WTC11 (cell line): Measurements from ENCODE around the gene NHERF2. TPM values are rescaled to one million over a fixed set of nuclear protein-coding genes. Genes with fewer than 3 reads are reported as not detected.

ENCODE experiments used
- ATAC-seq: fragments of 200-7000 bp; cut with Tn5 transposase; 2 replicates; pipeline ENCODE4 v1.10.0; 2021; ENCODE audit warnings: mild to moderate bottlenecking, moderate library complexity
- CTCF ChIA-PET: fragments of 300-600 bp; sonication (Branson Sonifier 250); formaldehyde crosslinking; loops from one replicate; lab custom pipeline; 2021; ENCODE audit warnings: antibody characterized with exemption; lab: Charles Lee
- POLR2A ChIA-PET: fragments of 350-600 bp; sonication (Branson Sonifier 250); formaldehyde crosslinking; loops from one replicate; lab custom pipeline; 2021; ENCODE audit warnings: antibody characterized with exemption; lab: Charles Lee
- DNase-seq: peaks from one replicate; pipeline ENCODE4 v3.0.0; 2021; ENCODE audit warnings: low spot score
- H3K27ac Mint-ChIP-seq: 2 replicates; pipeline ENCODE4 v1.8.0; 2021; ENCODE audit warnings: mixed read lengths
- H3K27me3 Mint-ChIP-seq: 2 replicates; pipeline ENCODE4 v1.8.0; 2021; ENCODE audit warnings: low read depth, mild to moderate bottlenecking, moderate library complexity, mixed read lengths
- H3K36me3 Mint-ChIP-seq: 2 replicates; pipeline ENCODE4 v1.8.0; 2021; ENCODE audit warnings: mixed read lengths
- H3K4me1 Mint-ChIP-seq: 2 replicates; pipeline ENCODE4 v1.8.0; 2022; ENCODE audit warnings: mixed read lengths
- H3K4me3 Mint-ChIP-seq: 2 replicates; pipeline ENCODE4 v1.8.0; 2021; ENCODE audit warnings: mild to moderate bottlenecking, moderate library complexity, mixed read lengths
- H3K9me3 Mint-ChIP-seq: 2 replicates; pipeline ENCODE4 v1.8.0; 2021; ENCODE audit warnings: mixed read lengths
- ATF6 ChIP-seq: sonication (generic); formaldehyde crosslinking; IDR thresholded peaks from 2 replicates; pipeline ENCODE4 v1.8.1; 2023; ENCODE audit warnings: mild to moderate bottlenecking, missing genetic modification reagents
- HMGA2 ChIP-seq: fragments of 250-450 bp; sonication (Bioruptor Pico); IDR thresholded peaks from 2 replicates; pipeline ENCODE4 v1.4.0; 2021; ENCODE audit warnings: mild to moderate bottlenecking, moderate library complexity
- JUN ChIP-seq: sonication (generic); formaldehyde crosslinking; IDR thresholded peaks from 2 replicates; pipeline ENCODE4 v1.8.0; 2023; ENCODE audit warnings: mild to moderate bottlenecking, missing genetic modification reagents
- MYBL2 ChIP-seq: sonication (generic); formaldehyde crosslinking; IDR thresholded peaks from 2 replicates; pipeline ENCODE4 v1.8.1; 2023; ENCODE audit warnings: mild to moderate bottlenecking, moderate library complexity, missing genetic modification reagents
- NFATC4 ChIP-seq: fragments of 250-450 bp; sonication (Bioruptor Pico); IDR thresholded peaks from 2 replicates; pipeline ENCODE4 v1.9.0; 2021; ENCODE audit warnings: mild to moderate bottlenecking
- NR2C2 ChIP-seq: sonication (generic); formaldehyde crosslinking; IDR thresholded peaks from 2 replicates; pipeline ENCODE4 v1.8.0; 2022; ENCODE audit warnings: mild to moderate bottlenecking, missing genetic modification reagents
- PREB ChIP-seq: sonication (generic); formaldehyde crosslinking; IDR thresholded peaks from 2 replicates; pipeline ENCODE4 v1.8.1; 2022; ENCODE audit warnings: mild to moderate bottlenecking, missing genetic modification reagents, moderate library complexity, borderline replicate concordance
- SP1 ChIP-seq: sonication (generic); formaldehyde crosslinking; conservative IDR thresholded peaks from 2 replicates; pipeline ENCODE4 v1.8.1; 2022; ENCODE audit warnings: missing genetic modification reagents
- TEAD1 ChIP-seq: sonication (generic); formaldehyde crosslinking; IDR thresholded peaks from 2 replicates; pipeline ENCODE4 v1.8.0; 2022; ENCODE audit warnings: mild to moderate bottlenecking, missing genetic modification reagents
- ZNF138 ChIP-seq: sonication (generic); formaldehyde crosslinking; conservative IDR thresholded peaks from 2 replicates; pipeline ENCODE4 v1.8.1; 2022; ENCODE audit warnings: mild to moderate bottlenecking, moderate library complexity, missing genetic modification reagents
- ZNF219 ChIP-seq: sonication (generic); formaldehyde crosslinking; IDR thresholded peaks from 2 replicates; pipeline ENCODE4 v1.8.0; 2023; ENCODE audit warnings: missing genetic modification reagents, mild to moderate bottlenecking, borderline replicate concordance
- ZNF232 ChIP-seq: sonication (generic); formaldehyde crosslinking; IDR thresholded peaks from 2 replicates; pipeline ENCODE4 v1.8.0; 2022; ENCODE audit warnings: mild to moderate bottlenecking, missing genetic modification reagents
- ZNF423 ChIP-seq: fragments of 250-450 bp; sonication (Bioruptor Pico); IDR thresholded peaks from 2 replicates; pipeline ENCODE4 v2.1.2; 2022; ENCODE audit warnings: mild to moderate bottlenecking, moderate library complexity
- ZNF532 ChIP-seq: fragments of 250-450 bp; sonication (Bioruptor Pico); IDR thresholded peaks from 2 replicates; pipeline ENCODE4 v1.9.0; 2021; ENCODE audit warnings: mild to moderate bottlenecking, borderline replicate concordance
- total RNA-seq: library from RNA; stranded (reverse); gene quantifications from 3 replicates; pipeline ENCODE4 v1.2.3, GENCODE V29; 2021
- TF ChIP-seq, protein P1 (sequence below): fragments of 250-450 bp; sonication (Bioruptor Pico); IDR thresholded peaks from 2 replicates; pipeline ENCODE4 v1.9.0; 2021; ENCODE audit warnings: moderate library complexity, mild to moderate bottlenecking, inconsistent platforms, borderline replicate concordance
- TF ChIP-seq, protein P2 (sequence below): sonication (generic); formaldehyde crosslinking; IDR thresholded peaks from 2 replicates; pipeline ENCODE4 v1.8.0; 2022; ENCODE audit warnings: mild to moderate bottlenecking, missing genetic modification reagents
- TF ChIP-seq, protein P3 (sequence below): sonication (generic); formaldehyde crosslinking; IDR thresholded peaks from 2 replicates; pipeline ENCODE4 v1.8.1; 2023; ENCODE audit warnings: mild to moderate bottlenecking, moderate library complexity, missing genetic modification reagents

The NHERF2 gene
- total RNA-seq, 1 experiment from 2014 or later: 31.1 TPM

DNA sequence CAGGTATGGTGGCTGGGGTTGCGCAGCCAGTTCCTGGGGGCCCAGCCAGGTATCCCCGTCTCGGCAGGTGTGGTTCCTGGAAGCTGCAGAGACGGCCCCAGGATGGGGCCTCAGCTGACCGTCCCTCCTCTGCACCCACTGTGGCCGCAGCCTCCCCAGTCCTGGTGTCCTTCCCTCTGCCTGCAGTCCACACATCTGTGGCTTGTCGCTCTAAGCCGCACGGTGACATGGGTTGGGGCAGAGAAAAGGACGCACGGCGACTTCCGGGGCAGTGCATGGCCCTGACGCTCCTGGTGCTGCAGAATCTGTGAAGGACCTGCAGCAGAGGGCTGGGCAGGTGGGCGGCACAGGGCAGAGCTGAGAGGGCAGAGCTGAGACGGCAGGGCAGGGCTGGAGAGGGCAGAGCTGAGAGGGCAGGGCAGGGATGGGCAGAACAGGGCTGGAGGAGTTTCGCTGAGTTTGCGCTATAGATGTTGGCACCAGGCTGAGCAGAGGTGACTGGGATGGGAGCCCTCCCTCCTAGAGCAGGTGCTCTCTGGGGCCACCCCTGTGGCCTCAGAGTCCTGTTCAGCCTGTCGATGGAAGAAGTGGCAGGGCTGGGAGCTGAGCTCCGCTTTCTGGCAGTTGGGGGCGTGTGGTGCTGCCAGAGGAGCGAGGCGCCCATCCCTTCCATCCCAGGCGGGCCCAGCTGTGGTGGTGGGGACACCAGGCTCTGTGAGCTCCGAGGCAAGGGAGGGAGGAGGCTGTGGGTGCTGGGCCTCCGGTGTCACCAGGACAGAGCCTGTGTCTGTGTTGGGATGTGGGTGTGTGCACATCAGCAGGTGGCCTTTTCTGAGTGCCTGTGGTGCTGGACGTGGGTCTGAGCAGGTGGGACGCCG lies 44.1 kb downstream of the NHERF2 start:
- no peak for ATAC-seq
- CTCF ChIA-PET: interaction anchor here (0.7 to 2.0 kb wide), 3 partner anchors 23 to 70 kb away, joined by 3 to 6 read pairs (median 6); partner anchors contain the start of genes NTHL1 and TSC2
- H3K27ac Mint-ChIP-seq: no peak overlapping the region

More for the DNA sequence above, 44.1 kb downstream of the NHERF2 start:
- POLR2A ChIA-PET: no interaction called here
- DNase-seq: no peak
- Mint-ChIP-seq H3K4me1 (no peaks in the 10 kb centered on the region), H3K9me3 (no peaks in the 10 kb centered on the region), H3K4me3 (no peak overlapping the region), H3K27me3 (no peaks in the 10 kb centered on the region), H3K36me3 (peaks cover 21% of the 10 kb centered on the region)
- TF ChIP-seq, protein P1, sequence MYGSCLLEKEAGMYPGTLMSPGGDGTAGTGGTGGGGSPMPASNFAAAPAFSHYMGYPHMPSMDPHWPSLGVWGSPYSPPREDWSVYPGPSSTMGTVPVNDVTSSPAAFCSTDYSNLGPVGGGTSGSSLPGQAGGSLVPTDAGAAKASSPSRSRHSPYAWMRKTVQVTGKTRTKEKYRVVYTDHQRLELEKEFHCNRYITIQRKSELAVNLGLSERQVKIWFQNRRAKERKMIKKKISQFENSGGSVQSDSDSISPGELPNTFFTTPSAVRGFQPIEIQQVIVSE (CRISPR knock-in tag): no peak
- TF ChIP-seq PREB (CRISPR knock-in tag) (no peak), ZNF232 (CRISPR knock-in tag) (no peak), ZNF423 (CRISPR knock-in tag) (no peak), JUN (no peak), ZNF138 (CRISPR knock-in tag) (no peak), SP1 (CRISPR knock-in tag) (no peak), ZNF219 (CRISPR knock-in tag) (no peak), NFATC4 (no peak), MYBL2 (no peak), TEAD1 (CRISPR knock-in tag) (no peak), ATF6 (CRISPR knock-in tag) (no peak), ZNF532 (CRISPR knock-in tag) (no peak), HMGA2 (CRISPR knock-in tag) (no peak), NR2C2 (CRISPR knock-in tag) (no peak)
- TF ChIP-seq, protein P2, sequence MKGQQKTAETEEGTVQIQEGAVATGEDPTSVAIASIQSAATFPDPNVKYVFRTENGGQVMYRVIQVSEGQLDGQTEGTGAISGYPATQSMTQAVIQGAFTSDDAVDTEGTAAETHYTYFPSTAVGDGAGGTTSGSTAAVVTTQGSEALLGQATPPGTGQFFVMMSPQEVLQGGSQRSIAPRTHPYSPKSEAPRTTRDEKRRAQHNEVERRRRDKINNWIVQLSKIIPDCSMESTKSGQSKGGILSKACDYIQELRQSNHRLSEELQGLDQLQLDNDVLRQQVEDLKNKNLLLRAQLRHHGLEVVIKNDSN: no peak
- TF ChIP-seq, protein P3, sequence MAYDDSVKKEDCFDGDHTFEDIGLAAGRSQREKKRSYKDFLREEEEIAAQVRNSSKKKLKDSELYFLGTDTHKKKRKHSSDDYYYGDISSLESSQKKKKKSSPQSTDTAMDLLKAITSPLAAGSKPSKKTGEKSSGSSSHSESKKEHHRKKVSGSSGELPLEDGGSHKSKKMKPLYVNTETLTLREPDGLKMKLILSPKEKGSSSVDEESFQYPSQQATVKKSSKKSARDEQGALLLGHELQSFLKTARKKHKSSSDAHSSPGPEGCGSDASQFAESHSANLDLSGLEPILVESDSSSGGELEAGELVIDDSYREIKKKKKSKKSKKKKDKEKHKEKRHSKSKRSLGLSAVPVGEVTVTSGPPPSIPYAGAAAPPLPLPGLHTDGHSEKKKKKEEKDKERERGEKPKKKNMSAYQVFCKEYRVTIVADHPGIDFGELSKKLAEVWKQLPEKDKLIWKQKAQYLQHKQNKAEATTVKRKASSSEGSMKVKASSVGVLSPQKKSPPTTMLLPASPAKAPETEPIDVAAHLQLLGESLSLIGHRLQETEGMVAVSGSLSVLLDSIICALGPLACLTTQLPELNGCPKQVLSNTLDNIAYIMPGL (CRISPR knock-in tag): no peak
